ENCODE data around the gene CGB8. TPM values are rescaled to one million over a fixed set of nuclear protein-coding genes. Genes with fewer than 3 reads are reported as not detected.

The CGB8 gene
- total RNA-seq, 4 donors from 2014 or later = not detected

GRCh38 chr19:49014123-49014869, 34.6 kb downstream of the CGB8 start:
- in situ Hi-C loops (cut with MboI; ENCODE audit: low sequenced_read_pairs in 4 of 4) (no loop called here), intact Hi-C loops (cut with DNase I; ENCODE audit: low total_unique reads) (no loop called here)
- H3K4me1 ChIP-seq = peaks cover 13 to 17% of the 10 kb centered on the region in 2 donors
- H3K27me3 ChIP-seq = peaks cover 0 to 10% (median 8%) of the 10 kb centered on the region in 3 donors
- no peak overlapping the region for H3K27ac ChIP-seq
- no peak overlapping the region for H3K4me3 ChIP-seq
- H3K36me3 ChIP-seq = peaks cover 0 to 62% of the 10 kb centered on the region in 2 donors
- ATAC-seq (no peak), DNase-seq (no peak)
- no peaks in the 10 kb centered on the region for H3K9me3 ChIP-seq
- TF ChIP-seq POLR2A (IDR thresholded peaks at IDR 0.05) (no peak), CTCF (IDR thresholded peaks at IDR 0.05 in 4 of 5, conservative IDR thresholded peaks at IDR 0.05 in 1 of 5) (no peak)

- TF ChIP-seq CTCF (IDR thresholded peaks at IDR 0.05 in 4 of 5, conservative IDR thresholded peaks at IDR 0.05 in 1 of 5) = no peak
- no peak for TF ChIP-seq POLR2A (IDR thresholded peaks at IDR 0.05)
- Histone ChIP-seq H3K27me3 (no peaks in the 10 kb centered on the region), H3K27ac (no peak overlapping the region), H3K9me3 (no peaks in the 10 kb centered on the region), H3K4me1 (no peaks in the 10 kb centered on the region), H3K4me3 (no peak overlapping the region), H3K36me3 (peaks cover 0 to 85% of the 10 kb centered on the region in 2 donors)
- intact Hi-C loops (cut with DNase I; ENCODE audit: low total_unique reads) = no loop called here
- DNase-seq (no peak), ATAC-seq (no peak)
- in situ Hi-C loops (cut with MboI; ENCODE audit: low sequenced_read_pairs in 4 of 4) = no loop called here
Observed at GRCh38 chr19:49011194-49011593, 37.7 kb downstream of the CGB8 start.

- TF ChIP-seq POLR2A (IDR thresholded peaks at IDR 0.05) = no peak
- no peak for TF ChIP-seq CTCF (IDR thresholded peaks at IDR 0.05 in 4 of 5, conservative IDR thresholded peaks at IDR 0.05 in 1 of 5)
- Histone ChIP-seq H3K4me3 (no peak overlapping the region), H3K27me3 (no peaks in the 10 kb centered on the region), H3K36me3 (peaks cover 0 to 85% of the 10 kb centered on the region in 2 donors), H3K4me1 (no peaks in the 10 kb centered on the region), H3K9me3 (no peaks in the 10 kb centered on the region), H3K27ac (no peak overlapping the region)
- DNase-seq = no peak
- ATAC-seq = no peak
- intact Hi-C loops (cut with DNase I; ENCODE audit: low total_unique reads) (no loop called here), in situ Hi-C loops (cut with MboI; ENCODE audit: low sequenced_read_pairs in 4 of 4) (no loop called here)
Observed at GRCh38 chr19:49010453-49010852, 38.5 kb downstream of the CGB8 start.

GRCh38 chr19:49009828-49010227, 39.1 kb downstream of the CGB8 start:
- in situ Hi-C loops (cut with MboI; ENCODE audit: low sequenced_read_pairs in 4 of 4) = no loop called here
- DNase-seq (no peak), ATAC-seq (no peak)
- no peaks in the 10 kb centered on the region for H3K4me1 ChIP-seq
- H3K27me3 ChIP-seq = no peaks in the 10 kb centered on the region
- TF ChIP-seq POLR2A (IDR thresholded peaks at IDR 0.05) = no peak
- no peak for TF ChIP-seq CTCF (IDR thresholded peaks at IDR 0.05 in 4 of 5, conservative IDR thresholded peaks at IDR 0.05 in 1 of 5)
- no peak overlapping the region for H3K4me3 ChIP-seq
- H3K9me3 ChIP-seq = no peaks in the 10 kb centered on the region
- peaks cover 0 to 85% of the 10 kb centered on the region in 2 donors for H3K36me3 ChIP-seq
- H3K27ac ChIP-seq = no peak overlapping the region
- intact Hi-C loops (cut with DNase I; ENCODE audit: low total_unique reads) = no loop called here

Data from gastrocnemius medialis (tissue), 4 donors.